ENCODE data around the gene SEMA6B.
"Not testable (repeated sequence)": the region's sequence is repeated elsewhere in the genome, so short reads cannot be mapped to it uniquely, and the experiment has no call there.

SEMA6B gene

DNA sequence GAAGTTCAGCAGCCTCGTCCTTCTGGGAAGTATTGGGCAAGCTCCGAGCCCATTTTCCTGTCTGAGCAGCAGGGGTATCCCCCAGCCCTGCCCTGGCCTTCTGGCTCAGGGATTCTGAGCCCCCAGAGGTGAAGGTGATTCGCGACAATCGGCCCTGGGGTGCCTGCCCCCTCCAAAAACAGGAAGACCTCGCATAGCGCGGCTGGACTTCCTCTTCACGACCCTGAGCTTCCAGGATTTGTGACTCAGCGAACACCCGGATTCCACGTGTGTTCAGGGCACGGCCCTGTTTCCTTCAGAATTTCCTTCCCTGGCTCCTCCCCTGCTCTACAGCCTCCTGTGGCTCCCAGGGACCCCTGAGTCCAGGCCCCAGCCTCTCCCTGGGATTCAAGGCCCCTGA is at the start of gene SEMA6B:
TSS of gene SEMA6B (minus strand) at position 116 of the 400 bp plus-strand sequence. CDS start 1,227 bp downstream, outside the sequence.
- no peak for DNase-seq

GRCh38 chr19:4606921-4607678 is 47.6 kb upstream of the SEMA6B start:
- peak; percentile 12 for DNase-seq

GRCh38 chr19:4606181-4606580 is 46.7 kb upstream of the SEMA6B start:
- DNase-seq, result no peak

GRCh38 chr19:4604912-4605311 is 45.4 kb upstream of the SEMA6B start:
- DNase-seq, result no peak

DNA sequence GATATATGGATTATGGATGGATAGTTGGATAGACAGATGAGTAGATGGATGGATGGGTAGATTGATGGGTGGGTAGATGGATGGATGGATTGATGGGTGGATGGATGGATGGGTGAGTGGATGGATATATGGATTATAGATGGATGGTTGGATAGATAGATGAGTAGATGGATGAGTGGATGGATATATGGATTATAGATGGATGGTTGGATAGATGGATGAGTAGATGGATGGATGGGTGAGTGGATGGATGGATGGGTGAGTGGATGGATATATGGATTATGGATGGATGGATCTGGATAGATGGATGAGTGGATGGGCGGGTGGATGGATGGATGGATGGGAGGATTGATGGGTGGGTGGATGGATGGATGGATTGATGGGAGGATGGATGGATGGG is 43.4 kb upstream of the SEMA6B start:
- no peak for DNase-seq

DNA sequence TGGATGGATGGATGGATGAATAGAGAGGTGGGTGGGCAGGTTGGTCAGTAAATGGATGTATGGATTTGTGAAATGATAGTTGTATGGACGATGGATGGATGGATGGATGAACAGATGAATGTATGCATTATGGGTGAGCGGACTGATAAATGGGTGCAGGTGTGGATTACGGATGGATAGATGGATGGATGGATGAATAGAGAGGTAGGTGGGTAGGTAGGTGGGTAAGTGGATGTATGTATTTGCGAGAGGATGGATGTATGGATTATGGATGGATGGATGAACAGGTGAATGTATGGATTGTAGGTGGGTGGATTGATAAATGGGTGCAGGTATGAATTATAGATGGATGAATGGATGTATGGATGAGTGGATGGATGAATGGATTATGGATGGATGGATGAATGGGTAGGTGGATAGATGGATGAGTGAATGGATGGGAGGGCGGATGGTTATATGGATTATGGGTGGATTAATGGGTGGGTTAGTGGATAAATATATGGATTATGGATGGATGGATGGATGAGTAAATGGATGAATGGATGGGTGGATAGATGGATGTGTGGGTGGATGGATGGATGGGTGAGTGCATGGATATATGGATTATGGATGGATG is 42.8 kb upstream of the SEMA6B start:
- no peak for DNase-seq

- no peak for DNase-seq
These were observed 41.4 kb upstream of the SEMA6B start for GRCh38 chr19:4600893-4601292.

GRCh38 chr19:4600082-4600481 is 40.6 kb upstream of the SEMA6B start:
- DNase-seq, result no peak

GRCh38 chr19:4598712-4599111 is 39.2 kb upstream of the SEMA6B start:
- DNase-seq, result no peak

DNA sequence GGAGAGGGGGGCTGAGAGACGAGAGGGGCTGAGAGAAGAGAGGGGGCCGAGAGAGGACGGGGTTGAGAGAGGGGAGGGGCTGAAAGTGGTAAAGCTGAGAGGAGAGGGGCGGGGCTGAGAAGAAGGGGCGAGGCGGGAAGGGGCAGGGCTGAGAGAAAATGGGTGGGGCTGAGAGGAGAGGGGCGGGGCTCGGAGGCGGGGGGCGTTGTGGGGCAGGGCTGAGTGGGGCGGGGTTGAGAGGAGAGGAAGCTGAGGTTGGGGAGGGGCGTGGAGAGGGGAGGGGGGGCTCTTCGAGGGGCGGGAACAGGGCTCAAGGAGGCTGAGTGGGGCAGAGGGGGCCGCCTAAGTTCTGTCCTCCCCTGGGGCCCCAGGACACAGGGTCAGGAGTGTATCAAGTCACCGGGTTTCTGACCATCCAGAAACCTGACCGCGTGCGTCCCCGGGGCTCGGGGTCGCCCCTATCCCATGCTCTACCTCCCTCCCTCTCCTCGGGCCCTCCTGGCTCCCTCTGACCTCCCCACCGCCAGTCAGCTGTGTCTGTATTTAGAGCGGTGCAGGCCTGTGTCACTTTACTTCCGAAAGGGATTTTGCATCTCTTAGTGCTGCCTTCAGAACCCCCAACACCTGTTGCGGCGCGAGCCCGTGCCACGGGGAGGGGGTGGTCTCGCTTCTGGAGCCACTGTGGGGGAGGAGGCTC is 38.6 kb upstream of the SEMA6B start:
- DNase-seq, result peak; percentile 29

DNA sequence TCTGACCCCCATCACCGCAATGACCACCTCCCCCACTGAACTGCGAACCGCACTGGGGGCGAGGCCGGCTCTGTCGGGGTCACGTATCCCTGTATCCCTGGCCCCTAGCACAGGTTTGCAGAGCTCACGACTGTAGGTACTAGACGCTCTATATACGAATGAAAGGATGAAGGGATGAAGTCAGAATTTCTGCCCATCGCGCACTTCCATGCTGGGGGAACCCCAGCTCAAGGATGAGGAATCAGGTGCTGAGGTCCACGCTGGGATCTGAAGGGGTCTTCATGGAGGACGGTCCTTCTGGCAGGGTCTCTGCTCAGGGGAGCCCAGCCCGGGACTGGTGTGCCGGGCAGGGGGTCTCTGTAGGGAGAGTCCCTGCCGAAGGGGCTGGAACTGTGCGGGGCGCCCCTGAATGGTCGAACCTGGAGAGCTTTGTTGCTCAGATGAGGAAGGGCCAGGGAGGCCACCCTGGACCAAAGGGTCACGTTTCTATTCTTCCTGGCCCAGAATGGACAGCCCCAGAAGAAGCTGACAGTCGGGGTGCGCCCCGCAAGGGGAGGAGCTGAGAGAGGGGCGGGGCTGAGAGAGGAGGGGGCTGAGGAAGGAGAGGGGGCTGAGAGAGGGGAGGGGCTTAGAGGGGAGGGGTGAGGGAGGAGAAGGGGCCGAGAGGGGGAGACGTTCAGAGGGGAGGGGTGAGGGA is 37.9 kb upstream of the SEMA6B start:
- DNase-seq, result no peak

- no peak for DNase-seq
These were observed 36.8 kb upstream of the SEMA6B start for GRCh38 chr19:4596033-4596904.

DNA sequence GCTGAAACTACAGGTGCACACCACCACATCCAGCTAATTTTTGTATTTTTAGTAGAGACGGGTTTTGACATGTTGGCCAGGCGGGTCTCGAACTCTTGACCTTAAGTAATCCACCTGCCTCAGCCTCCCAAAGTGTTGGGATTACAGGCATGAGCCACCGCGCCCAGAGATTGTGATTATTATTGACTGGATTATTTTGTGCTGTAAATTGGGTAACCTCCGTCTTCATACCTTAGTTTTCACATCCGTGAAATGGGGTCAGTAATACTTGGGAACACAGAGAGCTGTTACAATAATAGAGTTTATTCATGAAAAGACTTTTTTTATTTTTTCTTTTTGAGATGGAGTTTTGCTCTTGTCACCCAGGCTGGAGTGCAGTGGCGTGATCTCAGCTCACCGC is 35.7 kb upstream of the SEMA6B start:
- DNase-seq, result not testable (repeated sequence)

- no peak for DNase-seq
These were observed 34.7 kb upstream of the SEMA6B start for GRCh38 chr19:4594201-4594600.

DNA sequence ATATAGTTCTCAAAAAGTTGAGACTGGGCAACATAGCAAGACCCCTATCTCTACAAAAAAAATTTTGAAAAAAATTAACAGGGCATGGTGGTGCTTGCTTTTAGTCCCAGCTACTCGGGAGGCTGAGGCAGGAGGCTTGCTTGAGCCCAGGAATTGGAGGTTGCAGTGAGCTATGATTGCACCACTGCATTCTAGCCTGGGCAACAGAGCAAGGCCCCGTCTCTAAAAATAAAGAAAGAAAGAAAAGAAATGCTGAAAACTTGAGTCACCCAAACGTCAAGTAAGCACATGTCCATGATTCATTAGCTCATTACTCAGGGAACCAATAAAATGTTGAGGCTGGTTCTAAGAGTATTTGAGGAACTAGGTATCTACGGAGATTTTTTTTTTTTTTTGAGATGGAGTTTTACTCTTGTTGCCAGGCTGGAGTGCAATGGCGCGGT is 33.9 kb upstream of the SEMA6B start:
- DNase-seq, result no peak

GRCh38 chr19:4592445-4592844 is 33.0 kb upstream of the SEMA6B start:
- DNase-seq, result no peak

DNA sequence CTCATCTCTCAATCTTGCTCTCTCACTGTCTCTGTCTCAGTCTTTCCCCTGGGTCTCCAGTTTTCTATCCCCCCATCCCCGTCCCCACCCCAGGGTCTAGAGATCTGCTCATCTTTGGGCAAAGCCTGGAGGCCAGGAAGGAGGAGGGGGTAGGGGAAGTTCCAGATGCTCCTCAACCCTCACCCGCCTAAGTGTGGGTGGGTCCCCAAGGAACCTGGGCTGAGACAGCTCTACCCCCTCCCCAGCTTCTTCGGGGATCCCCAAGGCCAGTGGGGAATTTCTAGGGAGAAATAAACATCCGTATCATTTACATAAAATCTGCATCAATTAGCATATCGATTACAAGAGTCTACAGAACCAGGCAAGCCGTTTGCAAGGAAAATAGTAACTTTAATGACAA is 31.8 kb upstream of the SEMA6B start:
- DNase-seq, result no peak

GRCh38 chr19:4590559-4590958 is 31.1 kb upstream of the SEMA6B start:
- no peak for DNase-seq

DNA sequence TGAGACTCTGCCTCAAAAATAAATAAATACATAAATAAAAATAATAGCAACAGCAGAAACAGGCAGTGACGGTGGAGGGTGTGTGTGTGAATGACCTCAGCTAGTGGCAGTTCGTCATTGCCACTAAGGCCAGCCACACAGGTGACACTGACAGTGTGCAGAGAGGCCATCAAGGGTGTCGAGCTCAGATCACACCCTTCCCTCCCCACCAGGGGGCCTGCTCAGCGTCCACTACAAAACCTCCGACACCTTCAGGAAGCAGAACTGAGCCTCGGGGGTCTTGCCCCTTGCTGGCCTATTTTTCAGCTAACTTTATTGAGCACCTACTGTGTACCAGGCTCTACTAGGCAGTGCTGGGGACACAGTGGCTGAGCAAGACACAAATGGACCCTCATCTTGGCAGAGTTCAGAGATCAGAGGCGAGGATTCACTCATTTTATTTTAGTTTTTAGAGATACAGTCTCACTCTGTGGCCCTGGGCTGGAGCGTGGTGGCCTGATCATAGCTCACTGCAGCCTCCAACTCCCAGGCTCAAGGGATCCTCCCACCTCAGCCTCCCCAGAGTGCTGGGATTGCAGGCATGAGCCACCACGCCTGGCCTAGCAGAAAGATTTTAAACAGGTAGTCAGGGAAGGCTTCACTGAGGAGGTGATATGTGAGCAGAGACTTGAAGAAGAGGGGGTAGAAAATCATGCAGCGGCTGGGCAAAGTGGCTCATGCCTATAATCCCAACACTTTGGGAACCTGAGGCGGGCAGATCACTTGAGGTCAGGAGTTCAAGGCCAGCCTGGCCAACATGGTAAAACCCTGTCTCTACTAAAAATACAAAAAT is 30.3 kb upstream of the SEMA6B start:
- no peak for DNase-seq

GRCh38 chr19:4588291-4588761 is 28.8 kb upstream of the SEMA6B start:
- DNase-seq, result no peak

GRCh38 chr19:4587527-4587926 is 28.0 kb upstream of the SEMA6B start:
- no peak for DNase-seq
